Measurements from ENCODE around the gene ITGB8.

The ITGB8 gene

GRCh38 chr7:20358106-20358505 is 27.4 kb downstream of the ITGB8 start:
- no peaks in the 10 kb centered on the region for H3K9me3 ChIP-seq (ENCODE audit: insufficient read depth, low read length)
- no peak for DNase-seq (ENCODE audit: low read depth, low spot score)
- no peak for TF ChIP-seq ZNF274 (IDR thresholded peaks at IDR 0.05; ENCODE audit: low read depth, low read length)
- no peak for TF ChIP-seq SUZ12 (IDR thresholded peaks at IDR 0.05; ENCODE audit: extremely low read depth, insufficient read depth, insufficient read length)
- no peak for TF ChIP-seq YY1 (IDR thresholded peaks at IDR 0.05; ENCODE audit: insufficient read depth, insufficient read length)

GRCh38 chr7:20358762-20359282 is 28.1 kb downstream of the ITGB8 start:
- no peak for TF ChIP-seq ZNF274 (IDR thresholded peaks at IDR 0.05; ENCODE audit: low read depth, low read length)
- TF ChIP-seq SUZ12 (IDR thresholded peaks at IDR 0.05; ENCODE audit: extremely low read depth, insufficient read depth, insufficient read length) = no peak
- no peak for TF ChIP-seq YY1 (IDR thresholded peaks at IDR 0.05; ENCODE audit: insufficient read depth, insufficient read length)
- no peak overlapping the region for H3K4me3 ChIP-seq (ENCODE audit: insufficient read length, low read depth)
- DNase-seq (ENCODE audit: low read depth, low spot score) = no peak

More at GRCh38 chr7:20358106-20358505, 27.4 kb downstream of the ITGB8 start:
- no peak overlapping the region for H3K4me3 ChIP-seq (ENCODE audit: insufficient read length, low read depth)
- peaks cover 8% of the 10 kb centered on the region for H3K36me3 ChIP-seq (ENCODE audit: insufficient read depth, insufficient read length, low read length)
- H3K27me3 ChIP-seq (ENCODE audit: insufficient read depth, insufficient read length) = no peaks in the 10 kb centered on the region
- H3K4me1 ChIP-seq (ENCODE audit: insufficient read depth, insufficient read length) = peaks cover 2% of the 10 kb centered on the region
- H3K9ac ChIP-seq (ENCODE audit: insufficient read length, low read depth) = no peak overlapping the region

DNA sequence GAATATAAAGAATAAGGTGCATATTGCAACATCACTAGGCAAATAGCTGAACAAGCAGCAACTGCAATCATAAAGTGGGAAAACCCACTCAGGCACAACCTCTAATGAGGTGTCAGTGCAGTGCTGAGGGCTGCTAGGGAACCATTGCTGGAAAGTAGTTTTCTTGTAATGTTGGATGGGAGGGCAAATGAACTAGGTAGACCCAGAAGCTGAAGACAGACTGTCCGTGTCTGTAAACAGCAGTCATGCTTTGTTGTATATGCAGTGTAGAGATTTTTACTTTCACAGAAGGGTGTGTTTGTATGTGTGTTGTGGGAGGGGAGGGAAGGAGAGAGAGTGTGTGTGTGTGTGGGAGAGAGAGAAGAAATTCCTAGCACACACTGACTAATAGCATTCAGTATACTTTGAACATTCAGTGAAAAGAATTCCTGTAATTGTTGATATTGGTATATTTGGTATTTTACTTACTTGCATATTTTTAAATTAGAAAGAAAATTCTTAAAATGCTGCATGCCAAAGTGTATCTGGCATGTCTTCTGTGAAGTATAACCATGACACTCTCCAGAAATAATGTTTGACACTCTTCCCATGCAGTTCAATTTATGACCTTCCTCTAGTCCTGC is 28.8 kb downstream of the ITGB8 start:
- H3K27me3 ChIP-seq (ENCODE audit: insufficient read depth, insufficient read length) = no peaks in the 10 kb centered on the region
- no peak overlapping the region for H3K4me3 ChIP-seq (ENCODE audit: insufficient read length, low read depth)
- H3K36me3 ChIP-seq (ENCODE audit: insufficient read depth, insufficient read length, low read length) = peaks cover 6% of the 10 kb centered on the region
- no peak overlapping the region for H3K9ac ChIP-seq (ENCODE audit: insufficient read length, low read depth)
- no peaks in the 10 kb centered on the region for H3K9me3 ChIP-seq (ENCODE audit: insufficient read depth, low read length)
- no peak for TF ChIP-seq SUZ12 (IDR thresholded peaks at IDR 0.05; ENCODE audit: extremely low read depth, insufficient read depth, insufficient read length)
- TF ChIP-seq ZNF274 (IDR thresholded peaks at IDR 0.05; ENCODE audit: low read depth, low read length) = no peak
- no peak for TF ChIP-seq YY1 (IDR thresholded peaks at IDR 0.05; ENCODE audit: insufficient read depth, insufficient read length)
- H3K4me1 ChIP-seq (ENCODE audit: insufficient read depth, insufficient read length) = peaks cover 2% of the 10 kb centered on the region
- no peak for DNase-seq (ENCODE audit: low read depth, low spot score)

More at GRCh38 chr7:20358762-20359282, 28.1 kb downstream of the ITGB8 start:
- no peak overlapping the region for H3K9ac ChIP-seq (ENCODE audit: insufficient read length, low read depth)
- peaks cover 8% of the 10 kb centered on the region for H3K36me3 ChIP-seq (ENCODE audit: insufficient read depth, insufficient read length, low read length)
- no peaks in the 10 kb centered on the region for H3K9me3 ChIP-seq (ENCODE audit: insufficient read depth, low read length)
- no peaks in the 10 kb centered on the region for H3K27me3 ChIP-seq (ENCODE audit: insufficient read depth, insufficient read length)
- H3K4me1 ChIP-seq (ENCODE audit: insufficient read depth, insufficient read length) = peaks cover 2% of the 10 kb centered on the region

DNA sequence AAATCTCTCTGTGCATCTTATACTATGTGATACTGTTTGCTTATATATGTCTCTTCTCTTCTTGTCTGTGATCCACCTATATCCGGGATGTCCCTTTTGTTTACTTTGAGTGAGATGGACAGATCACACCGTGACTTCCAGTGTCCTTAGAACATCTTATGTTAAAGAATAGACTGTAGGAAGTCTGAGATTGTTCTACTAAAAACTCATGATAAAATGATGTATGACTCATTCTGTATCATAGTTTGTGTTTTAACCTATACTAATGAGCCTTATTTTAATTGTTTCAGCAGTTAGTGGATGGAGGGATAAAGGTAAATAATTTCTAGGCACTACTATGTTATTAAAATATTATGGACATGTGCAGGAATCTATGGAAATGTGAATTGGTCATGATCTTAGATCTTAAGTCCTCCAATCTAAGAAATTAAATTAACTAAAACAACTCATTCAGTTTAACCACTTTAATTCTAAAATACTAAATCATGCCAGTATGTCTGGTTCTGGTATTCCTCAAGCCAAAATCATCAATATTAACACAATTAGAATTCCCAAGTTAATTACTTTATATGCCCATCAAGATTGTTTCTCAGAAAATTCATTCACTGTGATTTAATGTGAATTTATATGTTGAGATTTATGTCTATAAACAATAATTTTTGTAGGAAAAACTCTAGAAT is 32.0 kb downstream of the ITGB8 start:
- Histone ChIP-seq H3K27me3 (ENCODE audit: insufficient read depth, insufficient read length) (no peaks in the 10 kb centered on the region), H3K4me3 (ENCODE audit: insufficient read length, low read depth) (no peak overlapping the region), H3K4me1 (ENCODE audit: insufficient read depth, insufficient read length) (no peaks in the 10 kb centered on the region), H3K9me3 (ENCODE audit: insufficient read depth, low read length) (no peaks in the 10 kb centered on the region), H3K36me3 (ENCODE audit: insufficient read depth, insufficient read length, low read length) (peaks cover 14% of the 10 kb centered on the region), H3K9ac (ENCODE audit: insufficient read length, low read depth) (no peak overlapping the region)
- no peak for TF ChIP-seq SUZ12 (IDR thresholded peaks at IDR 0.05; ENCODE audit: extremely low read depth, insufficient read depth, insufficient read length)
- no peak for DNase-seq (ENCODE audit: low read depth, low spot score)

GRCh38 chr7:20364571-20365196 is 34.0 kb downstream of the ITGB8 start:
- Histone ChIP-seq H3K9me3 (ENCODE audit: insufficient read depth, low read length) (no peaks in the 10 kb centered on the region), H3K36me3 (ENCODE audit: insufficient read depth, insufficient read length, low read length) (peaks cover 25% of the 10 kb centered on the region), H3K27me3 (ENCODE audit: insufficient read depth, insufficient read length) (no peaks in the 10 kb centered on the region), H3K9ac (ENCODE audit: insufficient read length, low read depth) (no peak overlapping the region), H3K4me1 (ENCODE audit: insufficient read depth, insufficient read length) (no peaks in the 10 kb centered on the region), H3K4me3 (ENCODE audit: insufficient read length, low read depth) (no peak overlapping the region)
- no peak for DNase-seq (ENCODE audit: low read depth, low spot score)
- TF ChIP-seq SUZ12 (IDR thresholded peaks at IDR 0.05; ENCODE audit: extremely low read depth, insufficient read depth, insufficient read length) (no peak), ZNF274 (IDR thresholded peaks at IDR 0.05; ENCODE audit: low read depth, low read length) (no peak), YY1 (IDR thresholded peaks at IDR 0.05; ENCODE audit: insufficient read depth, insufficient read length) (no peak)

DNA sequence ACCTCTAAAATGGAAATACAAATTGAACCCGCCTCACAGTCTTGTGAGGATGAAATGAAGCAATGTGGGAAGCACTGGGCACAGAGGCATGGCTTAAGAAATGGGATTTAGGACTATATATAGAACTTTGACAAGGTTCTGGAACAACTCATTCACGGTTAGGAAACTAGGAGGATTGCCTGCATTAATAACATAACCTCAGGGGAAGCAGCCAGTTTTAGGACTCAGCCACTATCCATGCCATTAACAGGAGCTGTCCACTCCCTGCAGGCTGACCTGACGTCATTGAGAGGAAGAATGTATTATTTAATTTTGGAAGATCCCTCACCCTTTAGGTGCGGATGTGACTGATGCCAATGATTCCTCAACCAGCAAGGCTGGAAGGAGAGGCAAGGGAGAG is 34.8 kb downstream of the ITGB8 start:
- H3K9me3 ChIP-seq (ENCODE audit: insufficient read depth, low read length) = no peaks in the 10 kb centered on the region
- H3K27me3 ChIP-seq (ENCODE audit: insufficient read depth, insufficient read length) = no peaks in the 10 kb centered on the region

GRCh38 chr7:20374399-20374798 is 43.7 kb downstream of the ITGB8 start:
- H3K27me3 ChIP-seq (ENCODE audit: insufficient read depth, insufficient read length) = no peaks in the 10 kb centered on the region
- no peaks in the 10 kb centered on the region for H3K9me3 ChIP-seq (ENCODE audit: insufficient read depth, low read length)
- no peaks in the 10 kb centered on the region for H3K36me3 ChIP-seq (ENCODE audit: insufficient read depth, insufficient read length, low read length)
- H3K4me3 ChIP-seq (ENCODE audit: insufficient read length, low read depth) = no peak overlapping the region
- TF ChIP-seq YY1 (IDR thresholded peaks at IDR 0.05; ENCODE audit: insufficient read depth, insufficient read length) (no peak), SUZ12 (IDR thresholded peaks at IDR 0.05; ENCODE audit: extremely low read depth, insufficient read depth, insufficient read length) (no peak), ZNF274 (IDR thresholded peaks at IDR 0.05; ENCODE audit: low read depth, low read length) (no peak)
- H3K4me1 ChIP-seq (ENCODE audit: insufficient read depth, insufficient read length) = no peaks in the 10 kb centered on the region
- no peak for DNase-seq (ENCODE audit: low read depth, low spot score)
- no peak overlapping the region for H3K9ac ChIP-seq (ENCODE audit: insufficient read length, low read depth)

More for the DNA sequence above, 34.8 kb downstream of the ITGB8 start:
- Histone ChIP-seq H3K36me3 (ENCODE audit: insufficient read depth, insufficient read length, low read length) (peaks cover 25% of the 10 kb centered on the region), H3K4me3 (ENCODE audit: insufficient read length, low read depth) (no peak overlapping the region), H3K9ac (ENCODE audit: insufficient read length, low read depth) (no peak overlapping the region), H3K4me1 (ENCODE audit: insufficient read depth, insufficient read length) (no peaks in the 10 kb centered on the region)
- TF ChIP-seq SUZ12 (IDR thresholded peaks at IDR 0.05; ENCODE audit: extremely low read depth, insufficient read depth, insufficient read length) = no peak
- no peak for TF ChIP-seq YY1 (IDR thresholded peaks at IDR 0.05; ENCODE audit: insufficient read depth, insufficient read length)
- no peak for TF ChIP-seq ZNF274 (IDR thresholded peaks at IDR 0.05; ENCODE audit: low read depth, low read length)
- no peak for DNase-seq (ENCODE audit: low read depth, low spot score)
